Measurements from ENCODE around the gene SPIRE2.

- TF ChIP-seq CTCF (IDR thresholded peaks at IDR 0.05) (no peak), POLR2A (IDR thresholded peaks at IDR 0.05) (no peak)
These were observed 15.4 kb downstream of the SPIRE2 start for GRCh38 chr16:89843409-89844350.
